Endodermal cell (in vitro differentiated cells): ENCODE results near the gene MCU. TPM values are rescaled to one million over a fixed set of nuclear protein-coding genes. Genes with fewer than 3 reads are reported as not detected.
A peak's percentile ranks its signal among the peaks of the same experiment; 100 is the strongest.
"Not testable (repeated sequence)": the region's sequence is repeated elsewhere in the genome, so short reads cannot be mapped to it uniquely, and the experiment has no call there.

Experiments
- DNase-seq: peaks from one replicate; pipeline ENCODE4 v3.0.0-alpha.2; 2017
- H3K27ac ChIP-seq: 2 replicates; pipeline ENCODE4 v1.5.1; 2013; ENCODE audit warnings: mild to moderate bottlenecking, low read depth, low read length, moderate library complexity
- H3K27me3 ChIP-seq: 2 replicates; pipeline ENCODE4 v1.6.1; 2013; ENCODE audit warnings: mild to moderate bottlenecking, low read length, moderate library complexity; ENCODE audit not compliant: insufficient read depth, control insufficient read depth, poor library complexity, severe bottlenecking
- H3K36me3 ChIP-seq: 2 replicates; pipeline ENCODE4 v1.7.0; 2013; ENCODE audit warnings: mild to moderate bottlenecking, low read length, moderate library complexity; ENCODE audit not compliant: control insufficient read depth, insufficient read depth
- H3K4me1 ChIP-seq: one replicate; pipeline ENCODE4 v1.7.0; 2013; ENCODE audit warnings: low read length; ENCODE audit not compliant: control insufficient read depth, insufficient read depth
- H3K4me3 ChIP-seq: 2 replicates; pipeline ENCODE4 v1.5.1; 2013; ENCODE audit warnings: mild to moderate bottlenecking, low read length, moderate library complexity
- H3K9ac ChIP-seq: 2 replicates; pipeline ENCODE4 v1.6.1; 2013; ENCODE audit warnings: mild to moderate bottlenecking, low read length, moderate library complexity; ENCODE audit not compliant: poor library complexity, severe bottlenecking; ENCODE audit errors: extremely low read depth
- H3K9me3 ChIP-seq: 2 replicates; pipeline ENCODE4 v1.6.1; 2013; ENCODE audit warnings: mild to moderate bottlenecking, low read length, moderate library complexity; ENCODE audit not compliant: control insufficient read depth
- H3K27ac Mint-ChIP-seq: 2 replicates; pipeline ENCODE4 v1.8.0; 2020; ENCODE audit warnings: mixed read lengths
- H3K27me3 Mint-ChIP-seq: 2 replicates; pipeline ENCODE4 v1.8.0; 2021; ENCODE audit warnings: mild to moderate bottlenecking, mixed read lengths; ENCODE audit not compliant: insufficient read depth
- H3K36me3 Mint-ChIP-seq: 2 replicates; pipeline ENCODE4 v1.8.0; 2020; ENCODE audit warnings: low read depth, mixed read lengths
- H3K4me1 Mint-ChIP-seq: 2 replicates; pipeline ENCODE4 v1.8.0; 2020; ENCODE audit warnings: mixed read lengths
- H3K4me3 Mint-ChIP-seq: 2 replicates; pipeline ENCODE4 v1.8.0; 2020; ENCODE audit warnings: mild to moderate bottlenecking, moderate library complexity, mixed read lengths
- H3K9me3 Mint-ChIP-seq: 2 replicates; pipeline ENCODE4 v1.8.0; 2020; ENCODE audit warnings: mild to moderate bottlenecking, mixed read lengths
- WGBS, 2 experiments: methylation state at CpG; one replicate each; pipeline versions ENCODE4 v1.1.5 to v1.1.7; 2013; ENCODE audit warnings: missing lambda C conversion rate in 2 of 2, mixed read lengths in 1 of 2; ENCODE audit not compliant: insufficient coverage in 1 of 2, insufficient read length in 1 of 2; 5-methylcytosine and 5-hydroxymethylcytosine counted together
- total RNA-seq, 2 donors: library from RNA; stranded (reverse); fragmentation: NEBNext Ultra II Directional in 1 of 2; extraction: Animal tissue kit (Norgen Biotek cat#: 25700) in 1 of 2; gene quantifications; 2 replicates in 1 of 2; 3 replicates in 1 of 2; pipeline ENCODE4 v1.2.1, GENCODE V29; 2021
- TF ChIP-seq, protein P1 (sequence below): fragments of 200-600 bp; sonication (generic); conservative IDR thresholded peaks from 2 replicates; pipeline ENCODE4 v1.5.0; 2021; ENCODE audit warnings: antibody characterized with exemption, mild to moderate bottlenecking

The MCU gene
- total RNA-seq, 2 donors from 2014 or later = 46.1 to 48.5 TPM

DNA sequence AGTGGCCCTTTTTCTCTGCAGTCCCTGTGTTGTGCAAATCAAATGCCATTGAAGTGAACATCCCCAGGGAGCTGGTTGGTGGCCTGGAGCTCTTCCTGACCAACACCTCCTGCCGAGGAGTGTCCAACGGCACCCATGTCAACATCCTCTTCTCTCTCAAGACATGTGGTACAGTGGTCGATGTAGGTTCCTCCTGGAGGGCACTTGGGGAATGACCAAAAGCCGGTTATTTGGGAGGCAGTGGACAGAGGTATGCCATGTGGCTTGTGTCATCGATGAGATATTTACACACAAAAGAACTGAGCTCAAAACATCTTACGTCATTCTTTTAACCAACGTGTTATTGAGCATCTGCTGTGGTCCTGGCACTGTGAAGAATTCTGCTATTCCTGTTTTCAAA, 221.3 kb downstream of the MCU start:
- Histone ChIP-seq H3K27me3 (no peaks in the 10 kb centered on the region), H3K9me3 (no peaks in the 10 kb centered on the region), H3K4me3 (no peak overlapping the region), H3K9ac (no peak overlapping the region), H3K4me1 (no peaks in the 10 kb centered on the region), H3K27ac (no peak overlapping the region), H3K36me3 (no peaks in the 10 kb centered on the region)
- no peaks in the 10 kb centered on the region for H3K9me3 Mint-ChIP-seq
- H3K36me3 Mint-ChIP-seq = no peaks in the 10 kb centered on the region
- H3K27ac Mint-ChIP-seq = no peak overlapping the region
- WGBS, 2 experiments = 84 to 89% methylated on average over 7 of the region's 7 CpGs
- peak; percentile 54 for DNase-seq
- H3K4me3 Mint-ChIP-seq = no peak overlapping the region
- H3K4me1 Mint-ChIP-seq = no peaks in the 10 kb centered on the region
- TF ChIP-seq, protein P1, sequence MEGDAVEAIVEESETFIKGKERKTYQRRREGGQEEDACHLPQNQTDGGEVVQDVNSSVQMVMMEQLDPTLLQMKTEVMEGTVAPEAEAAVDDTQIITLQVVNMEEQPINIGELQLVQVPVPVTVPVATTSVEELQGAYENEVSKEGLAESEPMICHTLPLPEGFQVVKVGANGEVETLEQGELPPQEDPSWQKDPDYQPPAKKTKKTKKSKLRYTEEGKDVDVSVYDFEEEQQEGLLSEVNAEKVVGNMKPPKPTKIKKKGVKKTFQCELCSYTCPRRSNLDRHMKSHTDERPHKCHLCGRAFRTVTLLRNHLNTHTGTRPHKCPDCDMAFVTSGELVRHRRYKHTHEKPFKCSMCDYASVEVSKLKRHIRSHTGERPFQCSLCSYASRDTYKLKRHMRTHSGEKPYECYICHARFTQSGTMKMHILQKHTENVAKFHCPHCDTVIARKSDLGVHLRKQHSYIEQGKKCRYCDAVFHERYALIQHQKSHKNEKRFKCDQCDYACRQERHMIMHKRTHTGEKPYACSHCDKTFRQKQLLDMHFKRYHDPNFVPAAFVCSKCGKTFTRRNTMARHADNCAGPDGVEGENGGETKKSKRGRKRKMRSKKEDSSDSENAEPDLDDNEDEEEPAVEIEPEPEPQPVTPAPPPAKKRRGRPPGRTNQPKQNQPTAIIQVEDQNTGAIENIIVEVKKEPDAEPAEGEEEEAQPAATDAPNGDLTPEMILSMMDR = peak; percentile 46
- no peaks in the 10 kb centered on the region for H3K27me3 Mint-ChIP-seq

DNA sequence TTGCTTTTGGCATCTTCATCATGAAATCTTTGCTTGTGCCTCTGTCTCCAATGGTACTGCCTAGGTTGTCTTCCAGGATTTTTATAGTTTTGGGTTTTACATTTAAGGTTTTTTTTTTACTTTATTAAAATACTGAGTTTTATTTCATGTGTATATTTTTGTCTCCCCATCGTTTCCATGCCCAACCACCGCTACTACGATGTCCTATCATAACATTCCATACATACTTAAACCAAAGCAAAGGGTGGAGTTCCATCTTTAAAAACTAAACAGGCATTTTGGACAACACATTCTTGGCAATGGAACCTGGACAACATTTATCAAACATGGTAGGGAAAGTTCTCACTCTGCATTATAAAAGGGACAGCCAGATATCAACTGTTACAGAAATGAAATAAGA, 225.3 kb downstream of the MCU start:
- not testable (repeated sequence) for H3K36me3 Mint-ChIP-seq, H3K4me1 ChIP-seq, H3K27ac ChIP-seq, H3K36me3 ChIP-seq, H3K4me3 Mint-ChIP-seq, DNase-seq, H3K9ac ChIP-seq, H3K27ac Mint-ChIP-seq, H3K27me3 ChIP-seq, H3K27me3 Mint-ChIP-seq, H3K4me1 Mint-ChIP-seq, H3K4me3 ChIP-seq
- 84% methylated on average over 3 of the region's 3 CpGs; no CpG with 5 or more reads in 1 of the 2 experiments for WGBS, 2 experiments
- H3K9me3 Mint-ChIP-seq = peaks cover 11% of the 10 kb centered on the region
- H3K9me3 ChIP-seq = peaks cover 12% of the 10 kb centered on the region

DNA sequence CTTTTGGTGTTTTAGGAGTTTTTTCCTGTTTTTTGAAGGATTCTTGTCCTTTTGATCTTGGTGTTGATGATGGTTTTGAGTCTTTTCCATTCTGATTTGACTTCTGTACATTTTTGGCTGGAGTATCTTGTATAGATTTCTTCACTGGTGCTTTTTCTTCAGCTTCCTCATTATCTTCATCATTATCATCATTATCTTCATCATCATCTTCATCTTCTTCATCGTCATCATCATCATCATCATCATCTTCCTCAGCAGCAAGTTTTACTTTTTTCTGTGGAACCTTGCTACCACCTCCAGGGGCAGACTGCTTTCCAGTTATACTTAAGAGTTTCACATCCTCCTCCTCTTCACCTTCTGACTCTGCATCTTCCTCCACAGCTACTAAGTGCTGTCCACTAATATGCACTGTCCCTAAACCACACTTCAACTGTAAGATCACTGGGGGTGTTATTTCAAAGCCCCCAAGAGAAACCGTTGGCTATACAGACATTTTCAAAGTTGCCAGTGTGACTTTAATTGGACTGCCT, 225.9 kb downstream of the MCU start:
- not testable (repeated sequence) for H3K9ac ChIP-seq, H3K4me3 ChIP-seq, H3K36me3 Mint-ChIP-seq, H3K36me3 ChIP-seq, H3K4me1 Mint-ChIP-seq, H3K27ac ChIP-seq, H3K27me3 Mint-ChIP-seq, H3K27ac Mint-ChIP-seq, DNase-seq, H3K4me1 ChIP-seq, H3K4me3 Mint-ChIP-seq, H3K27me3 ChIP-seq
- 83 to 85% methylated on average over 1 to 2 of the region's 2 CpGs for WGBS, 2 experiments
- peaks cover 11% of the 10 kb centered on the region for H3K9me3 Mint-ChIP-seq
- peaks cover 12% of the 10 kb centered on the region for H3K9me3 ChIP-seq

- no peak overlapping the region for H3K27ac ChIP-seq
- DNase-seq = no peak
- H3K27me3 Mint-ChIP-seq = no peaks in the 10 kb centered on the region
- no peak overlapping the region for H3K27ac Mint-ChIP-seq
- no peaks in the 10 kb centered on the region for H3K36me3 ChIP-seq
- no peaks in the 10 kb centered on the region for H3K4me1 Mint-ChIP-seq
- no peaks in the 10 kb centered on the region for H3K36me3 Mint-ChIP-seq
- peaks cover 12% of the 10 kb centered on the region for H3K9me3 ChIP-seq
- H3K4me1 ChIP-seq = no peaks in the 10 kb centered on the region
- no peaks in the 10 kb centered on the region for H3K27me3 ChIP-seq
- 88 to 93% methylated on average over 8 of the region's 8 CpGs for WGBS, 2 experiments
- no peak overlapping the region for H3K9ac ChIP-seq
- no peak overlapping the region for H3K4me3 Mint-ChIP-seq
- TF ChIP-seq, protein P1 = no peak
- peaks cover 11% of the 10 kb centered on the region for H3K9me3 Mint-ChIP-seq
- no peak overlapping the region for H3K4me3 ChIP-seq
These were observed 226.4 kb downstream of the MCU start for GRCh38 chr10:72918352-72918751.

DNA sequence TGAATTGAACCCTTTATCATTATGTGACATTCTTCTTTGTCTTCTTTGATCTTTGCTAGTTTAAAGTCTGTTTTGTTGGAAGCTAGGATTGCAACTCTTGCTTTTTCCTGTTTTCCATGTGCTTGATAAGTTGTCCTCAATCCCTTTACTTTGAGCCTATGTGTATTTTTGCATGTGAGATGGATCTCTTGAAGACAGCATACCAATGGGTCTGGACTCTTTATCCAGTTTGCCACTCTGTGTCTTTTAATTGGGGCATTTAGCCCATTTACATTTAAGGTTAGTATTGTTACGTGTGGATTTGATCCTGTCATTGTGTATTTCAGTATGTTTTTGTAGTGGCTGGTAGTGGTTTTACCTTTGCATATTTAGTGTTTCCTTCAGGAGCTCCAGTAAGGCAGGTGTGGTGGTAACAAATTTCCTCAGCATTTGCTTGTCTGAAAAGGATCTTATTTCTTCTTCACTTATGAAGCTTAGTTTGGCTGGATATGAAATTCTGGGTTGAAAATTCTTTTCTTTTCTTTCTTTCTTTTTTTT, 229.3 kb downstream of the MCU start:
- not testable (repeated sequence) for H3K9ac ChIP-seq, H3K4me1 ChIP-seq, H3K27ac ChIP-seq, H3K27me3 ChIP-seq, H3K4me1 Mint-ChIP-seq, H3K4me3 Mint-ChIP-seq, H3K27ac Mint-ChIP-seq, H3K27me3 Mint-ChIP-seq, DNase-seq, H3K36me3 Mint-ChIP-seq, H3K4me3 ChIP-seq, H3K36me3 ChIP-seq
- 96% methylated on average over 1 of the region's 1 CpG; no CpG with 5 or more reads in 1 of the 2 experiments for WGBS, 2 experiments
- peaks cover 11% of the 10 kb centered on the region for H3K9me3 Mint-ChIP-seq
- peaks cover 12% of the 10 kb centered on the region for H3K9me3 ChIP-seq
